ENCODE measurements around the gene NAP1L1.

GRCh38 chr12:76041406-76041805 lies 43.1 kb downstream of the NAP1L1 start:
- TF ChIP-seq EZH2 (IDR thresholded peaks at IDR 0.05; ENCODE audit: borderline replicate concordance, low read length) (no peak), CTCF (IDR thresholded peaks at IDR 0.05; ENCODE audit: low read length) (no peak)

Measured in OCI-LY1 (cell line).